ENCODE data around the gene VPS9D1.

DNA sequence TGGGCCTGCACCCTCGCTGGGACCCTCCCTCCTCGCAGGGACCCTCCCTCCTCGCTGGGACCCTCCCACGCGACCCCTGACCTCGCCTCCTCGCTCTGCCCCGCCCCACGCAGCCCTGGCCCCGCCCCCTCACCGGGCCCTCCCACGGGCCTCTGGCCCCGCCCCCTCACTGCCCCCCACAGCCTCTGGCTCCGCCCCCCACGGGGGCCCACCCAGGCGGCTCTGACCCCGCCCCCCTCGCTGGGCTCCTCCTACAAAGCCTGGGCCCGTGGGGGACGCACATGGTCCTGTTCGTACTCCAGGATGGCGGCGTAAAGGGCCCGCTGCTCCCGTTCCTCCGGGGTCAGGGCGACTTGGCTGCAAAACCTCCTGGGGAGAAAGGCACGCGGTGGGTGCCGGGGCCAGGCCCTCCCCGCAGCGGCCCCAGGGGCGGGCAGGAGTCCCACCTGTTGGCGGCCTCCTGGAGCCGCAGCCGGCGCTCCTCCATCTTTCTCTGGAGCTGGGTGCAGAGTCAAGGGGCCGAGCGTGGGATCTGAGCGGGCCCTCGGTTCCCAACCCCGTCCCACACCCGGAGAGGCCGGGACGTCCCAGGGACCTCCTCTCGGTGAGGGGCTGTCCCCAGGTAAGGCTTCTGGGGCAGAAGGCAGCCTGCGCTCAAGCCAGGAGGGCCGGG is 9.0 kb downstream of the VPS9D1 start:
- TF ChIP-seq, protein P1, sequence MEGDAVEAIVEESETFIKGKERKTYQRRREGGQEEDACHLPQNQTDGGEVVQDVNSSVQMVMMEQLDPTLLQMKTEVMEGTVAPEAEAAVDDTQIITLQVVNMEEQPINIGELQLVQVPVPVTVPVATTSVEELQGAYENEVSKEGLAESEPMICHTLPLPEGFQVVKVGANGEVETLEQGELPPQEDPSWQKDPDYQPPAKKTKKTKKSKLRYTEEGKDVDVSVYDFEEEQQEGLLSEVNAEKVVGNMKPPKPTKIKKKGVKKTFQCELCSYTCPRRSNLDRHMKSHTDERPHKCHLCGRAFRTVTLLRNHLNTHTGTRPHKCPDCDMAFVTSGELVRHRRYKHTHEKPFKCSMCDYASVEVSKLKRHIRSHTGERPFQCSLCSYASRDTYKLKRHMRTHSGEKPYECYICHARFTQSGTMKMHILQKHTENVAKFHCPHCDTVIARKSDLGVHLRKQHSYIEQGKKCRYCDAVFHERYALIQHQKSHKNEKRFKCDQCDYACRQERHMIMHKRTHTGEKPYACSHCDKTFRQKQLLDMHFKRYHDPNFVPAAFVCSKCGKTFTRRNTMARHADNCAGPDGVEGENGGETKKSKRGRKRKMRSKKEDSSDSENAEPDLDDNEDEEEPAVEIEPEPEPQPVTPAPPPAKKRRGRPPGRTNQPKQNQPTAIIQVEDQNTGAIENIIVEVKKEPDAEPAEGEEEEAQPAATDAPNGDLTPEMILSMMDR (conservative IDR thresholded peaks at IDR 0.05 in 1 of 2, IDR thresholded peaks at IDR 0.05 in 1 of 2; ENCODE audit: low read depth in 1 of 2, low read length in 2 of 2) = no peak
- no peak for TF ChIP-seq EZH2 (IDR thresholded peaks at IDR 0.05; ENCODE audit: low read length, missing control alignments)
